WTC11 (cell line): ENCODE measurements around the gene MCCC1. TPM values are rescaled to one million over a fixed set of nuclear protein-coding genes. Genes with fewer than 3 reads are reported as not detected.

Experiments used
- ATAC-seq: fragments of 200-7000 bp; cut with Tn5 transposase; 2 replicates; pipeline ENCODE4 v1.10.0; 2021; ENCODE audit warnings: mild to moderate bottlenecking, moderate library complexity
- CTCF ChIA-PET: fragments of 300-600 bp; sonication (Branson Sonifier 250); formaldehyde crosslinking; loops from one replicate; lab custom pipeline; 2021; ENCODE audit warnings: antibody characterized with exemption; lab: Charles Lee
- POLR2A ChIA-PET: fragments of 350-600 bp; sonication (Branson Sonifier 250); formaldehyde crosslinking; loops from one replicate; lab custom pipeline; 2021; ENCODE audit warnings: antibody characterized with exemption; lab: Charles Lee
- DNase-seq: peaks from one replicate; pipeline ENCODE4 v3.0.0; 2021; ENCODE audit warnings: low spot score
- H3K27ac Mint-ChIP-seq: 2 replicates; pipeline ENCODE4 v1.8.0; 2021; ENCODE audit warnings: mixed read lengths
- H3K27me3 Mint-ChIP-seq: 2 replicates; pipeline ENCODE4 v1.8.0; 2021; ENCODE audit warnings: low read depth, mild to moderate bottlenecking, moderate library complexity, mixed read lengths
- H3K36me3 Mint-ChIP-seq: 2 replicates; pipeline ENCODE4 v1.8.0; 2021; ENCODE audit warnings: mixed read lengths
- H3K4me1 Mint-ChIP-seq: 2 replicates; pipeline ENCODE4 v1.8.0; 2022; ENCODE audit warnings: mixed read lengths
- H3K4me3 Mint-ChIP-seq: 2 replicates; pipeline ENCODE4 v1.8.0; 2021; ENCODE audit warnings: mild to moderate bottlenecking, moderate library complexity, mixed read lengths
- H3K9me3 Mint-ChIP-seq: 2 replicates; pipeline ENCODE4 v1.8.0; 2021; ENCODE audit warnings: mixed read lengths
- ATF2 ChIP-seq: sonication (generic); formaldehyde crosslinking; IDR thresholded peaks from 2 replicates; pipeline ENCODE4 v1.8.1; 2022; ENCODE audit warnings: low read depth, missing genetic modification reagents, borderline replicate concordance
- CBFB ChIP-seq: sonication (generic); formaldehyde crosslinking; IDR thresholded peaks from 2 replicates; pipeline ENCODE4 v1.8.1; 2022; ENCODE audit warnings: mild to moderate bottlenecking, low read depth, missing genetic modification reagents
- CREB1 ChIP-seq: sonication (generic); formaldehyde crosslinking; IDR thresholded peaks from 2 replicates; pipeline ENCODE4 v1.8.0; 2023; ENCODE audit warnings: mild to moderate bottlenecking, missing genetic modification reagents
- CREM ChIP-seq: sonication (generic); formaldehyde crosslinking; IDR thresholded peaks from 2 replicates; pipeline ENCODE4 v1.8.1; 2022; ENCODE audit warnings: mild to moderate bottlenecking, missing genetic modification reagents, moderate library complexity
- E2F4 ChIP-seq: sonication (generic); formaldehyde crosslinking; IDR thresholded peaks from 2 replicates; pipeline ENCODE4 v1.8.1; 2022; ENCODE audit warnings: low read depth, mild to moderate bottlenecking, moderate library complexity, missing genetic modification reagents, borderline replicate concordance
- ELF4 ChIP-seq: sonication (generic); formaldehyde crosslinking; IDR thresholded peaks from 2 replicates; pipeline ENCODE4 v1.8.1; 2022; ENCODE audit warnings: low read depth, mild to moderate bottlenecking, moderate library complexity, missing genetic modification reagents
- FOXJ3 ChIP-seq: sonication (generic); formaldehyde crosslinking; IDR thresholded peaks from 2 replicates; pipeline ENCODE4 v1.9.0; 2021; ENCODE audit warnings: missing genetic modification reagents, mild to moderate bottlenecking, borderline replicate concordance
- HMGA2 ChIP-seq: fragments of 250-450 bp; sonication (Bioruptor Pico); IDR thresholded peaks from 2 replicates; pipeline ENCODE4 v1.4.0; 2021; ENCODE audit warnings: mild to moderate bottlenecking, moderate library complexity
- JUN ChIP-seq: sonication (generic); formaldehyde crosslinking; IDR thresholded peaks from 2 replicates; pipeline ENCODE4 v1.8.0; 2023; ENCODE audit warnings: mild to moderate bottlenecking, missing genetic modification reagents
- NR1H2 ChIP-seq: sonication (generic); formaldehyde crosslinking; IDR thresholded peaks from 2 replicates; pipeline ENCODE4 v1.9.0; 2021; ENCODE audit warnings: mild to moderate bottlenecking, moderate library complexity, missing genetic modification reagents
- STAT6 ChIP-seq: sonication (generic); formaldehyde crosslinking; conservative IDR thresholded peaks from 2 replicates; pipeline ENCODE4 v1.8.1; 2023; ENCODE audit warnings: mild to moderate bottlenecking, low read depth, missing genetic modification reagents, moderate library complexity
- TEAD4 ChIP-seq: sonication (generic); formaldehyde crosslinking; IDR thresholded peaks from 2 replicates; pipeline ENCODE4 v1.8.0; 2022; ENCODE audit warnings: mild to moderate bottlenecking, missing genetic modification reagents
- TP53 ChIP-seq: sonication (generic); formaldehyde crosslinking; IDR thresholded peaks from 2 replicates; pipeline ENCODE4 v1.8.1; 2023; ENCODE audit warnings: mild to moderate bottlenecking, missing genetic modification reagents
- total RNA-seq: library from RNA; stranded (reverse); gene quantifications from 3 replicates; pipeline ENCODE4 v1.2.3, GENCODE V29; 2021
- TF ChIP-seq, protein P1 (sequence below): sonication (generic); formaldehyde crosslinking; conservative IDR thresholded peaks from 2 replicates; pipeline ENCODE4 v1.8.1; 2022; ENCODE audit warnings: mild to moderate bottlenecking, missing genetic modification reagents
- TF ChIP-seq, protein P2 (sequence below): sonication (generic); formaldehyde crosslinking; IDR thresholded peaks from 2 replicates; pipeline ENCODE4 v1.8.1; 2023; ENCODE audit warnings: mild to moderate bottlenecking, missing genetic modification reagents, moderate library complexity
- TF ChIP-seq, protein P3 (sequence below): fragments of 250-450 bp; sonication (Bioruptor Pico); IDR thresholded peaks from 2 replicates; pipeline ENCODE4 v1.9.0; 2021; ENCODE audit warnings: mild to moderate bottlenecking
- TF ChIP-seq, protein P4 (sequence below): fragments of 200-600 bp; IDR thresholded peaks from 2 replicates; pipeline ENCODE4 v1.8.0; 2022; ENCODE audit warnings: antibody characterized with exemption

MCCC1 gene
- total RNA-seq, 1 experiment from 2014 or later, result 19.5 TPM

GRCh38 chr3:183058351-183058750, 40.9 kb downstream of the MCCC1 start:
- H3K27me3 Mint-ChIP-seq, result no peaks in the 10 kb centered on the region; the same call in 1 of the 2 replicates
- no peaks in the 10 kb centered on the region for H3K9me3 Mint-ChIP-seq
- TF ChIP-seq STAT6 (CRISPR knock-in tag) (no peak), TP53 (CRISPR knock-in tag) (no peak), E2F4 (CRISPR knock-in tag) (no peak), CREM (CRISPR knock-in tag) (no peak), JUN (CRISPR knock-in tag) (no peak), ATF2 (CRISPR knock-in tag) (no peak)
- TF ChIP-seq, protein P1, sequence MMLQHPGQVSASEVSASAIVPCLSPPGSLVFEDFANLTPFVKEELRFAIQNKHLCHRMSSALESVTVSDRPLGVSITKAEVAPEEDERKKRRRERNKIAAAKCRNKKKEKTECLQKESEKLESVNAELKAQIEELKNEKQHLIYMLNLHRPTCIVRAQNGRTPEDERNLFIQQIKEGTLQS (CRISPR knock-in tag), result no peak
- TF ChIP-seq, protein P2, sequence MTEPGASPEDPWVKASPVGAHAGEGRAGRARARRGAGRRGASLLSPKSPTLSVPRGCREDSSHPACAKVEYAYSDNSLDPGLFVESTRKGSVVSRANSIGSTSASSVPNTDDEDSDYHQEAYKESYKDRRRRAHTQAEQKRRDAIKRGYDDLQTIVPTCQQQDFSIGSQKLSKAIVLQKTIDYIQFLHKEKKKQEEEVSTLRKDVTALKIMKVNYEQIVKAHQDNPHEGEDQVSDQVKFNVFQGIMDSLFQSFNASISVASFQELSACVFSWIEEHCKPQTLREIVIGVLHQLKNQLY (CRISPR knock-in tag), result no peak
- DNase-seq, result no peak
- no peak overlapping the region for H3K27ac Mint-ChIP-seq
- H3K4me3 Mint-ChIP-seq, result no peak overlapping the region
- POLR2A ChIA-PET, result no interaction called here
- no peaks in the 10 kb centered on the region for H3K4me1 Mint-ChIP-seq
- ATAC-seq, result no peak
- H3K36me3 Mint-ChIP-seq, result peaks cover 9% of the 10 kb centered on the region
- CTCF ChIA-PET, result no interaction called here

DNA sequence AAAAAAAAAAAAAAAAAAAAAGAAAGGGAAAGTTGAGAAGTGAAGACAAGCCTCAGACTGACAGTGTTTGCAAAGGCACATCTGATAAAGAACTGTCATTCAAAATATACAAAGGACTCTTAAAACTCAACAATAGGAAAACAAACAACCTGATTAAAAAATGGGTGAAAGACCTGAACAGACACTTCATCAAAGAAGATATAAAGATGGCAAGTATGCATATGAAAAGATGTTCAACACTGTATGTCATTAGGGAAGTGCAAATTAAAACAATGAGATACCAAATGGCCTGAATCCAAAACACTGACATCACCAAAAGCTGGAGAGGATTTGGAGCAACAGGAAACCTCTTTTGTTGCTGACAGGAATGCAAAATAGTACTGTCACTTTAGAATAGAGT, 48.6 kb downstream of the MCCC1 start:
- ChIA-PET CTCF (no interaction called here), POLR2A (no interaction called here)
- Mint-ChIP-seq H3K27ac (no peak overlapping the region; the same call in 1 of the 2 replicates), H3K27me3 (no peaks in the 10 kb centered on the region), H3K36me3 (peaks cover 28% of the 10 kb centered on the region), H3K4me1 (no peaks in the 10 kb centered on the region), H3K9me3 (peaks cover 18% of the 10 kb centered on the region), H3K4me3 (no peak overlapping the region)
- ATAC-seq (no peak), DNase-seq (no peak)
- no peak for TF ChIP-seq CREB1 (CRISPR knock-in tag)
- TF ChIP-seq JUN (CRISPR knock-in tag), result no peak
- TF ChIP-seq STAT6 (CRISPR knock-in tag), result no peak
- TF ChIP-seq, protein P3, sequence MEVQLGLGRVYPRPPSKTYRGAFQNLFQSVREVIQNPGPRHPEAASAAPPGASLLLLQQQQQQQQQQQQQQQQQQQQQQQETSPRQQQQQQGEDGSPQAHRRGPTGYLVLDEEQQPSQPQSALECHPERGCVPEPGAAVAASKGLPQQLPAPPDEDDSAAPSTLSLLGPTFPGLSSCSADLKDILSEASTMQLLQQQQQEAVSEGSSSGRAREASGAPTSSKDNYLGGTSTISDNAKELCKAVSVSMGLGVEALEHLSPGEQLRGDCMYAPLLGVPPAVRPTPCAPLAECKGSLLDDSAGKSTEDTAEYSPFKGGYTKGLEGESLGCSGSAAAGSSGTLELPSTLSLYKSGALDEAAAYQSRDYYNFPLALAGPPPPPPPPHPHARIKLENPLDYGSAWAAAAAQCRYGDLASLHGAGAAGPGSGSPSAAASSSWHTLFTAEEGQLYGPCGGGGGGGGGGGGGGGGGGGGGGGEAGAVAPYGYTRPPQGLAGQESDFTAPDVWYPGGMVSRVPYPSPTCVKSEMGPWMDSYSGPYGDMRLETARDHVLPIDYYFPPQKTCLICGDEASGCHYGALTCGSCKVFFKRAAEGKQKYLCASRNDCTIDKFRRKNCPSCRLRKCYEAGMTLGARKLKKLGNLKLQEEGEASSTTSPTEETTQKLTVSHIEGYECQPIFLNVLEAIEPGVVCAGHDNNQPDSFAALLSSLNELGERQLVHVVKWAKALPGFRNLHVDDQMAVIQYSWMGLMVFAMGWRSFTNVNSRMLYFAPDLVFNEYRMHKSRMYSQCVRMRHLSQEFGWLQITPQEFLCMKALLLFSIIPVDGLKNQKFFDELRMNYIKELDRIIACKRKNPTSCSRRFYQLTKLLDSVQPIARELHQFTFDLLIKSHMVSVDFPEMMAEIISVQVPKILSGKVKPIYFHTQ (CRISPR knock-in tag), result no peak
- no peak for TF ChIP-seq TEAD4 (CRISPR knock-in tag)
- TF ChIP-seq ATF2 (CRISPR knock-in tag), result no peak
- TF ChIP-seq, protein P4, sequence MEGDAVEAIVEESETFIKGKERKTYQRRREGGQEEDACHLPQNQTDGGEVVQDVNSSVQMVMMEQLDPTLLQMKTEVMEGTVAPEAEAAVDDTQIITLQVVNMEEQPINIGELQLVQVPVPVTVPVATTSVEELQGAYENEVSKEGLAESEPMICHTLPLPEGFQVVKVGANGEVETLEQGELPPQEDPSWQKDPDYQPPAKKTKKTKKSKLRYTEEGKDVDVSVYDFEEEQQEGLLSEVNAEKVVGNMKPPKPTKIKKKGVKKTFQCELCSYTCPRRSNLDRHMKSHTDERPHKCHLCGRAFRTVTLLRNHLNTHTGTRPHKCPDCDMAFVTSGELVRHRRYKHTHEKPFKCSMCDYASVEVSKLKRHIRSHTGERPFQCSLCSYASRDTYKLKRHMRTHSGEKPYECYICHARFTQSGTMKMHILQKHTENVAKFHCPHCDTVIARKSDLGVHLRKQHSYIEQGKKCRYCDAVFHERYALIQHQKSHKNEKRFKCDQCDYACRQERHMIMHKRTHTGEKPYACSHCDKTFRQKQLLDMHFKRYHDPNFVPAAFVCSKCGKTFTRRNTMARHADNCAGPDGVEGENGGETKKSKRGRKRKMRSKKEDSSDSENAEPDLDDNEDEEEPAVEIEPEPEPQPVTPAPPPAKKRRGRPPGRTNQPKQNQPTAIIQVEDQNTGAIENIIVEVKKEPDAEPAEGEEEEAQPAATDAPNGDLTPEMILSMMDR, result no peak
- TF ChIP-seq NR1H2 (CRISPR knock-in tag), result no peak
- TF ChIP-seq ELF4 (CRISPR knock-in tag), result no peak
- TF ChIP-seq CBFB (CRISPR knock-in tag), result no peak
- TF ChIP-seq HMGA2 (CRISPR knock-in tag), result no peak
- no peak for TF ChIP-seq FOXJ3 (CRISPR knock-in tag)
